Measurements from ENCODE around the gene GAGE2A.

The GAGE2A gene

GRCh38 chrX:49610718-49611310 is 21.5 kb downstream of the GAGE2A start:
- no peak for TF ChIP-seq Cebpa-rat (IDR thresholded peaks at IDR 0.05)
- no peaks in the 10 kb centered on the region for H3K36me3 ChIP-seq
- H3K9me3 ChIP-seq = no peaks in the 10 kb centered on the region
- H3K9ac ChIP-seq = no peak overlapping the region
- no peaks in the 10 kb centered on the region for H3K4me1 ChIP-seq
- no peaks in the 10 kb centered on the region for H4K20me1 ChIP-seq
- no peak overlapping the region for H3K4me3 ChIP-seq
- no peak overlapping the region for H3K4me2 ChIP-seq
- no peak overlapping the region for H3K27ac ChIP-seq
- peaks cover 75% of the 10 kb centered on the region for H3K27me3 ChIP-seq

- Histone ChIP-seq H3K9me3 (no peaks in the 10 kb centered on the region), H3K27ac (no peak overlapping the region), H3K4me3 (no peak overlapping the region), H3K4me2 (no peak overlapping the region), H4K20me1 (no peaks in the 10 kb centered on the region), H3K27me3 (peaks cover 51% of the 10 kb centered on the region), H3K4me1 (no peaks in the 10 kb centered on the region), H3K36me3 (no peaks in the 10 kb centered on the region), H3K9ac (no peak overlapping the region)
- no peak for TF ChIP-seq Cebpa-rat (IDR thresholded peaks at IDR 0.05)
Observed at GRCh38 chrX:49618574-49618973, 29.3 kb downstream of the GAGE2A start.

- no peak overlapping the region for H3K4me3 ChIP-seq
- TF ChIP-seq Cebpa-rat (IDR thresholded peaks at IDR 0.05) = no peak
- no peaks in the 10 kb centered on the region for H3K36me3 ChIP-seq
- no peaks in the 10 kb centered on the region for H3K4me1 ChIP-seq
- no peaks in the 10 kb centered on the region for H4K20me1 ChIP-seq
- H3K4me2 ChIP-seq = no peak overlapping the region
- no peak overlapping the region for H3K27ac ChIP-seq
- peaks cover 38% of the 10 kb centered on the region for H3K9me3 ChIP-seq
- H3K27me3 ChIP-seq = peaks cover 10% of the 10 kb centered on the region
- no peak overlapping the region for H3K9ac ChIP-seq
Observed at GRCh38 chrX:49627086-49627777, 37.9 kb downstream of the GAGE2A start.

- H3K27me3 ChIP-seq = peaks cover 87% of the 10 kb centered on the region
- H3K27ac ChIP-seq = no peak overlapping the region
- H3K4me2 ChIP-seq = no peak overlapping the region
- no peaks in the 10 kb centered on the region for H3K9me3 ChIP-seq
- TF ChIP-seq Cebpa-rat (IDR thresholded peaks at IDR 0.05) = no peak
- H3K9ac ChIP-seq = no peak overlapping the region
- no peak overlapping the region for H3K4me3 ChIP-seq
- H4K20me1 ChIP-seq = peaks cover 12% of the 10 kb centered on the region; the same call in 1 of the 2 replicates
- no peaks in the 10 kb centered on the region for H3K36me3 ChIP-seq
- no peaks in the 10 kb centered on the region for H3K4me1 ChIP-seq
Observed at GRCh38 chrX:49644991-49645637, 55.8 kb downstream of the GAGE2A start.

All from BLaER1 (cell line).